T1000 (cell line): Measurements from ENCODE around the gene OTUD1.
"Not testable (repeated sequence)": the region's sequence is repeated elsewhere in the genome, so short reads cannot be mapped to it uniquely, and the experiment has no call there.

Experiments
- DNase-seq: peaks from one replicate; lab custom pipeline; 2025; ENCODE audit warnings: mixed read lengths; lab: John Stamatoyannopoulos, UW

The OTUD1 gene

GRCh38 chr10:23438547-23439451, at the start of gene OTUD1:
TSS of gene OTUD1 (plus strand) at chr10:23439075. CDS start at chr10:23439458, 383 bp downstream.
- peak; percentile 87 for DNase-seq

GRCh38 chr10:23390408-23390807, 48.5 kb upstream of the OTUD1 start:
- not testable (repeated sequence) for DNase-seq

- DNase-seq, result no peak
These were observed 48.1 kb upstream of the OTUD1 start for GRCh38 chr10:23390809-23391208.

GRCh38 chr10:23391821-23392220, 47.1 kb upstream of the OTUD1 start:
- no peak for DNase-seq

GRCh38 chr10:23395017-23395416, 43.9 kb upstream of the OTUD1 start:
- DNase-seq, result no peak

- no peak for DNase-seq
These were observed 42.2 kb upstream of the OTUD1 start for GRCh38 chr10:23396695-23397094.

- DNase-seq, result no peak
These were observed 39.2 kb upstream of the OTUD1 start for GRCh38 chr10:23399701-23400144.

- no peak for DNase-seq
These were observed 36.0 kb upstream of the OTUD1 start for GRCh38 chr10:23402856-23403255.

GRCh38 chr10:23403278-23403677, 35.6 kb upstream of the OTUD1 start:
- DNase-seq, result no peak

- no peak for DNase-seq
These were observed 35.2 kb upstream of the OTUD1 start for GRCh38 chr10:23403719-23404118.

GRCh38 chr10:23404461-23404980, 34.4 kb upstream of the OTUD1 start:
- no peak for DNase-seq

GRCh38 chr10:23405540-23405939, 33.3 kb upstream of the OTUD1 start:
- DNase-seq, result no peak

- DNase-seq, result no peak
These were observed 32.5 kb upstream of the OTUD1 start for GRCh38 chr10:23406409-23406808.

- DNase-seq, result no peak
These were observed 30.4 kb upstream of the OTUD1 start for GRCh38 chr10:23408330-23408976.

- DNase-seq, result no peak
These were observed 26.7 kb upstream of the OTUD1 start for GRCh38 chr10:23412223-23412622.

GRCh38 chr10:23413629-23414089, 25.2 kb upstream of the OTUD1 start:
- DNase-seq, result no peak

GRCh38 chr10:23414658-23415057, 24.2 kb upstream of the OTUD1 start:
- DNase-seq, result no peak

- DNase-seq, result no peak
These were observed 21.6 kb upstream of the OTUD1 start for GRCh38 chr10:23417254-23417653.

- no peak for DNase-seq
These were observed 20.7 kb upstream of the OTUD1 start for GRCh38 chr10:23418051-23418681.

- no peak for DNase-seq
These were observed 19.7 kb upstream of the OTUD1 start for GRCh38 chr10:23419201-23419600.

- DNase-seq, result no peak
These were observed 19.1 kb upstream of the OTUD1 start for GRCh38 chr10:23419655-23420329.

- no peak for DNase-seq
These were observed 17.5 kb upstream of the OTUD1 start for GRCh38 chr10:23421397-23421796.
